A549 (cell line): ENCODE measurements around the gene CMTM4. TPM values are rescaled to one million over a fixed set of nuclear protein-coding genes. Genes with fewer than 3 reads are reported as not detected.
A peak's percentile ranks its signal among the peaks of the same experiment; 100 is the strongest.

Experiments
- ATAC-seq, 2 experiments: fragments of 200-7000 bp in 1 of 2; fragments of >200 bp in 1 of 2; cut with Nextera tagmentation in 1 of 2; cut with Tn5 transposase in 1 of 2; 3 replicates each; pipeline versions ENCODE4 v1.8.0 to v1.9.1; 2018 to 2020; ENCODE audit warnings: mild to moderate bottlenecking in 1 of 2, moderate library complexity in 1 of 2
- CTCF ChIA-PET: fragments of 300-600 bp; sonication (Branson Sonifier 250); formaldehyde crosslinking; extraction: SDS; loops from one replicate; lab custom pipeline; 2021; ENCODE audit warnings: antibody characterized with exemption, inconsistent platforms; lab: Yijun Ruan, JAX
- POLR2A ChIA-PET: fragments of 350-600 bp; formaldehyde crosslinking; extraction: SDS; loops from one replicate; lab custom pipeline; 2021; ENCODE audit warnings: antibody characterized with exemption, inconsistent platforms; lab: Yijun Ruan, JAX
- DNase-seq, 2 experiments: peaks; one replicate each; pipeline versions ENCODE4 v3.0.0 to v3.0.0-alpha.2; 2011 to 2016; ENCODE audit warnings: low read depth in 1 of 2, low spot score in 1 of 2
- FAIRE-seq: peaks from 2 replicates; lab custom pipeline; 2011; peaks lifted over from hg19 to GRCh38; lab: Jason Lieb, UNC
- H3K27ac ChIP-seq, 2 experiments: fragments of >200 bp; sonication (Bioruptor Twin); formaldehyde crosslinking; 3 replicates each; pipeline ENCODE4 v1.5.1; 2016 to 2017
- H3K4me1 ChIP-seq: fragments of >200 bp; sonication (Bioruptor Twin); formaldehyde crosslinking; 3 replicates; pipeline ENCODE4 v1.6.1; 2016
- H3K4me2 ChIP-seq: fragments of >200 bp; sonication (Bioruptor Twin); formaldehyde crosslinking; 3 replicates; pipeline ENCODE4 v1.6.1; 2016
- H3K4me3 ChIP-seq: fragments of >200 bp; sonication (Bioruptor Twin); formaldehyde crosslinking; 3 replicates; pipeline ENCODE4 v1.5.1; 2016
- H3K9me3 ChIP-seq: fragments of >200 bp; sonication (Bioruptor Twin); formaldehyde crosslinking; 3 replicates; pipeline ENCODE4 v1.6.1; 2016
- BCL3 ChIP-seq: fragments of >200 bp; sonication (Bioruptor Twin); formaldehyde crosslinking; IDR thresholded peaks from 3 replicates; pipeline ENCODE4 v1.6.1; 2016
- CBX2 ChIP-seq: fragments of 200-600 bp; sonication (generic); IDR thresholded peaks from 2 replicates; pipeline ENCODE4 v1.6.1; 2016; ENCODE audit warnings: low read depth, mild to moderate bottlenecking, borderline replicate concordance
- CHD2 ChIP-seq: fragments of 150-350 bp; IDR thresholded peaks from 2 replicates; pipeline ENCODE4 v1.6.1; 2014; ENCODE audit warnings: low read length; ENCODE audit not compliant: partially characterized antibody
- CTCF ChIP-seq: fragments of >200 bp; sonication (Bioruptor Twin); formaldehyde crosslinking; IDR thresholded peaks from 3 replicates; pipeline ENCODE4 v1.5.1; 2016
- E2F6 ChIP-seq: IDR thresholded peaks from 2 replicates; pipeline ENCODE4 v1.6.1; 2012; ENCODE audit warnings: low read depth, borderline replicate concordance
- ELK1 ChIP-seq: fragments of 150-350 bp; IDR thresholded peaks from 2 replicates; pipeline ENCODE4 v1.6.1; 2014; ENCODE audit warnings: low read depth, mild to moderate bottlenecking, low read length
- ESRRA ChIP-seq: fragments of 150-350 bp; IDR thresholded peaks from 2 replicates; pipeline ENCODE4 v1.6.1; 2014; ENCODE audit warnings: mild to moderate bottlenecking, low read length, borderline replicate concordance
- HMGXB4 ChIP-seq: fragments of 250-450 bp; sonication (Bioruptor Pico); IDR thresholded peaks from 2 replicates; pipeline ENCODE4 v1.5.0; 2021; ENCODE audit warnings: mild to moderate bottlenecking, moderate library complexity, borderline replicate concordance
- HOXA7 ChIP-seq: fragments of 250-450 bp; sonication (Bioruptor Pico); IDR thresholded peaks from 2 replicates; pipeline ENCODE4 v1.5.0; 2020; ENCODE audit warnings: mild to moderate bottlenecking, moderate library complexity
- JUN ChIP-seq, 2 experiments: fragments of >200 bp; sonication (Bioruptor Twin); formaldehyde crosslinking; IDR thresholded peaks; 2 replicates in 1 of 2; 3 replicates in 1 of 2; pipeline ENCODE4 v1.6.1; 2016 to 2017
- MAFK ChIP-seq: fragments of 450-650 bp; IDR thresholded peaks from 2 replicates; pipeline ENCODE4 v1.6.1; 2014; ENCODE audit not compliant: partially characterized antibody
- MAX ChIP-seq: IDR thresholded peaks from 2 replicates; pipeline ENCODE4 v1.6.1; 2012
- NFE2L2 ChIP-seq: fragments of 150-350 bp; conservative IDR thresholded peaks from 2 replicates; pipeline ENCODE4 v1.6.1; 2014; ENCODE audit warnings: low read length
- PHF8 ChIP-seq: fragments of 200-600 bp; sonication (generic); IDR thresholded peaks from 2 replicates; pipeline ENCODE4 v1.6.1; 2016; ENCODE audit warnings: low read depth, mild to moderate bottlenecking, antibody characterized with exemption, moderate library complexity, borderline replicate concordance
- POLR2AphosphoS2 ChIP-seq: conservative IDR thresholded peaks from 2 replicates; pipeline ENCODE4 v1.6.1; 2012; ENCODE audit warnings: low read length, improper control_type of control experiment, inconsistent platforms
- RAD21 ChIP-seq, 2 experiments: fragments of >200 bp in 1 of 2; sonication (Bioruptor Twin) in 1 of 2; formaldehyde crosslinking in 1 of 2; IDR thresholded peaks in 1 of 2; conservative IDR thresholded peaks in 1 of 2; 2 replicates in 1 of 2; 3 replicates in 1 of 2; pipeline ENCODE4 v1.6.1; 2012 to 2018; ENCODE audit warnings: inconsistent platforms in 1 of 2
- RCOR1 ChIP-seq: fragments of 150-350 bp; IDR thresholded peaks from 2 replicates; pipeline ENCODE4 v1.6.1; 2014; ENCODE audit warnings: antibody characterized with exemption, low read length, low read depth
- RFX5 ChIP-seq: fragments of 450-650 bp; IDR thresholded peaks from 2 replicates; pipeline ENCODE4 v1.7.1; 2014; ENCODE audit warnings: antibody characterized with exemption, mild to moderate bottlenecking, moderate library complexity
- SMC3 ChIP-seq: fragments of >200 bp; sonication (Bioruptor Twin); formaldehyde crosslinking; IDR thresholded peaks from 3 replicates; pipeline ENCODE4 v1.6.1; 2018; ENCODE audit warnings: inconsistent platforms
- TP53 ChIP-seq: fragments of 250-450 bp; sonication (Bioruptor Pico); IDR thresholded peaks from 2 replicates; pipeline ENCODE4 v1.5.0; 2021; ENCODE audit warnings: mild to moderate bottlenecking, moderate library complexity
- ZFP36 ChIP-seq: fragments of 450-650 bp; IDR thresholded peaks from 2 replicates; pipeline ENCODE4 v1.6.1; 2014; ENCODE audit warnings: borderline replicate concordance; ENCODE audit not compliant: partially characterized antibody
- ZSCAN20 ChIP-seq: fragments of 250-450 bp; sonication (Bioruptor Pico); IDR thresholded peaks from 2 replicates; pipeline ENCODE4 v1.8.0; 2022; ENCODE audit warnings: mild to moderate bottlenecking, moderate library complexity
- WGBS: methylation state at CpG from one replicate; pipeline ENCODE4 v1.1.6; 2017; ENCODE audit errors: missing lambda C conversion rate; 5-methylcytosine and 5-hydroxymethylcytosine counted together
- polyA plus RNA-seq, 4 experiments: library from polyadenylated mRNA; depleted of rRNA in 3 of 4; stranded (reverse); fragments of >200 nt; fragmentation: RNase III in 1 of 4; extraction: RNeasy Plus Mini Kit Qiagen cat#74134 plus additional on column Dnase treatment in 1 of 4; gene quantifications; 2 replicates in 3 of 4; 3 replicates in 1 of 4; pipeline ENCODE4 v1.2.3, GENCODE V29; 2011 to 2017

CMTM4 gene
- polyA plus RNA-seq, 2 of the 4 experiments (the other 2 are of a cell fraction), result 24.8 to 58.6 TPM

GRCh38 chr16:66610111-66610820, 86.3 kb downstream of the CMTM4 start (continued):
- TF ChIP-seq RAD21 (conservative IDR thresholded peaks at IDR 0.05 in 1 of 2, IDR thresholded peaks at IDR 0.05 in 1 of 2), result no peak
- TF ChIP-seq CHD2, result no peak
- no peak for TF ChIP-seq ELK1
- no peak for TF ChIP-seq HOXA7 (CRISPR knock-in tag)

GRCh38 chr16:66609139-66609510, 87.4 kb downstream of the CMTM4 start:
- no peaks in the 10 kb centered on the region for H3K9me3 ChIP-seq
- WGBS, result 82% methylated on average over 12 of the region's 12 CpGs
- H3K4me1 ChIP-seq, result peaks cover 26% of the 10 kb centered on the region
- no peak overlapping the region for H3K4me2 ChIP-seq
- TF ChIP-seq POLR2AphosphoS2, result no peak
- TF ChIP-seq RAD21 (conservative IDR thresholded peaks at IDR 0.05 in 1 of 2, IDR thresholded peaks at IDR 0.05 in 1 of 2), result no peak
- TF ChIP-seq MAFK, result no peak
- TF ChIP-seq ZFP36, result no peak
- TF ChIP-seq HMGXB4 (CRISPR knock-in tag), result no peak
- no peak for TF ChIP-seq CBX2
- no peak for TF ChIP-seq PHF8
- no peak for TF ChIP-seq NFE2L2
- TF ChIP-seq ESRRA, result no peak
- TF ChIP-seq BCL3, result no peak
- no peak for TF ChIP-seq RCOR1
- TF ChIP-seq HOXA7 (CRISPR knock-in tag), result no peak
- no peak for TF ChIP-seq RFX5
- TF ChIP-seq, all 56 proteins: peak for 0
- Histone ChIP-seq H3K4me3 (no peak overlapping the region), H3K27ac (peak overlapping the region; percentile 19 to 86; a peak in 3 of 6 replicates)
- POLR2A ChIA-PET, result interaction anchor here (0.6 to 1.2 kb wide), 2 partner anchors 60 to 259 kb away, joined by 3 to 5 read pairs; no protein-coding TSS in a partner anchor
- FAIRE-seq (no peak), DNase-seq (no peak), ATAC-seq (no peak)
- CTCF ChIA-PET, result interaction anchor here (0.5 to 6.4 kb wide), 48 partner anchors 9 to 271 kb away, joined by 3 to 60 read pairs (median 5); partner anchors contain the start of genes CKLF, CMTM1, CMTM4 and DYNC1LI2

- CTCF ChIA-PET, result interaction anchor here (0.6 to 6.4 kb wide), 58 partner anchors 9 to 271 kb away, joined by 3 to 60 read pairs (median 5); partner anchors contain the start of genes CA7, CKLF, CMTM1 and CMTM4
- WGBS, result 33% methylated on average over 15 of the region's 17 CpGs
- POLR2A ChIA-PET, result interaction anchor here (0.6 to 1.2 kb wide), 2 partner anchors 61 to 259 kb away, joined by 3 to 5 read pairs; no protein-coding TSS in a partner anchor
- Histone ChIP-seq H3K27ac (peak overlapping the region; percentile 19 to 86; a peak in 3 of 6 replicates), H3K4me3 (no peak overlapping the region), H3K9me3 (no peaks in the 10 kb centered on the region), H3K4me2 (peak overlapping the region; percentile 10; the same call in 2 of the 3 replicates), H3K4me1 (peaks cover 28% of the 10 kb centered on the region)
- DNase-seq (peak; percentile 85 to 94), ATAC-seq (peak; percentile 56 to 76), FAIRE-seq (no peak)
- TF ChIP-seq E2F6 (peak; percentile 66), SMC3 (peak; percentile 82), BCL3 (no peak), MAX (peak; percentile 95), ZSCAN20 (0 out of 2 replicates have a peak, but pooled peaks have one; percentile 21), JUN (IDR thresholded peaks at IDR 0.05) (no peak; a peak in 1 of 5 replicates), CTCF (peak; percentile 90), TP53 (CRISPR knock-in tag) (peak; percentile 48; the same call in 1 of the 2 replicates)
Observed at GRCh38 chr16:66608241-66609138, 88.1 kb downstream of the CMTM4 start.
